GM13976 (cell line): Measurements from ENCODE around the gene SLC25A25.

Experiments used
- DNase-seq: peaks from one replicate; pipeline ENCODE4 v3.0.0; 2012; ENCODE audit warnings: low spot score
- in situ Hi-C: fragments of 300-500 bp; cut with MboI; formaldehyde crosslinking; loops from one replicate; pipeline ENCODE4 v1.12.0; 2022; ENCODE audit warnings: low sequenced_read_pairs, mixed read lengths, inconsistent platforms; ENCODE audit not compliant: unreplicated experiment
- TF ChIP-seq, protein P1 (sequence below): IDR thresholded peaks from 2 replicates; pipeline ENCODE4 v1.5.1; 2012; ENCODE audit warnings: borderline replicate concordance, mild to moderate bottlenecking; ENCODE audit not compliant: insufficient read depth; ENCODE audit errors: extremely low read depth, missing control alignments, control extremely low read depth

The SLC25A25 gene

DNA sequence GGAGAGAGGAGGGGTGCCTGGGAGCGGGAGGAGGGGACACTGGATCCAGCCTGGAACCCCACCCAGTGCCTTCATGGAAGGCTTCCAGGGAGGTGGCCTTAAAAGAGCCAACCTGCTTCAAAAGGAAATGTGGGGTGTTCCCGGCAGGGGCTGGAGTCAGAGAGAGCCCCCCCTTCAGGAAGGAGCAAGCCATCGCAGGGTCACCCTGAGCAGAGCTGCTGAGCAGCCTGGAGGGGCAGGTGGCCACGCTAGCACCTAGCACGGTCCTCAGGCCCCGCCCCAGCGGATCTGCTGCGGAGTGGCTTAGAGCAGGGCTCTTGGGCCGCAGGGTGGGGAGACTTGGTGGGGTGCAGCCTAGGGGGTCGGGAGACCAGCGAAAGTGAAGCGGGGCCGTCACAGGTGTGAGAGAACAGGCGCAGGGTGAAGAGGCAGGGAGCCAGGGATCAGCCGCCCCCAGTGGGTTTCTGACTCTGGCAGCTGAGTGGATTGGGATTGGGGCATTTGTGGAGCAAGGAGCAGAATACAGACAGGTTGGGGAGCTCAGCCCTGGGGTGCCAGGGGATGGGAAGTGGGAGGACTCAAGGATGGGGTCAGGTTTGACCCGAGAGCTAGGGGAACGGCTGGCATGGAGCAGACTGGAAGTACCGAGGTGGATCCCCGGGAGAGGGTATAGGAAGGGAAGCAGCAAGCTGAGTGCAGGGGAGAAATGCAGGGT lies 82.7 kb downstream of the SLC25A25 start:
- TF ChIP-seq, protein P1, sequence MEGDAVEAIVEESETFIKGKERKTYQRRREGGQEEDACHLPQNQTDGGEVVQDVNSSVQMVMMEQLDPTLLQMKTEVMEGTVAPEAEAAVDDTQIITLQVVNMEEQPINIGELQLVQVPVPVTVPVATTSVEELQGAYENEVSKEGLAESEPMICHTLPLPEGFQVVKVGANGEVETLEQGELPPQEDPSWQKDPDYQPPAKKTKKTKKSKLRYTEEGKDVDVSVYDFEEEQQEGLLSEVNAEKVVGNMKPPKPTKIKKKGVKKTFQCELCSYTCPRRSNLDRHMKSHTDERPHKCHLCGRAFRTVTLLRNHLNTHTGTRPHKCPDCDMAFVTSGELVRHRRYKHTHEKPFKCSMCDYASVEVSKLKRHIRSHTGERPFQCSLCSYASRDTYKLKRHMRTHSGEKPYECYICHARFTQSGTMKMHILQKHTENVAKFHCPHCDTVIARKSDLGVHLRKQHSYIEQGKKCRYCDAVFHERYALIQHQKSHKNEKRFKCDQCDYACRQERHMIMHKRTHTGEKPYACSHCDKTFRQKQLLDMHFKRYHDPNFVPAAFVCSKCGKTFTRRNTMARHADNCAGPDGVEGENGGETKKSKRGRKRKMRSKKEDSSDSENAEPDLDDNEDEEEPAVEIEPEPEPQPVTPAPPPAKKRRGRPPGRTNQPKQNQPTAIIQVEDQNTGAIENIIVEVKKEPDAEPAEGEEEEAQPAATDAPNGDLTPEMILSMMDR = no peak
- in situ Hi-C loops = no loop called here
- no peak for DNase-seq

DNA sequence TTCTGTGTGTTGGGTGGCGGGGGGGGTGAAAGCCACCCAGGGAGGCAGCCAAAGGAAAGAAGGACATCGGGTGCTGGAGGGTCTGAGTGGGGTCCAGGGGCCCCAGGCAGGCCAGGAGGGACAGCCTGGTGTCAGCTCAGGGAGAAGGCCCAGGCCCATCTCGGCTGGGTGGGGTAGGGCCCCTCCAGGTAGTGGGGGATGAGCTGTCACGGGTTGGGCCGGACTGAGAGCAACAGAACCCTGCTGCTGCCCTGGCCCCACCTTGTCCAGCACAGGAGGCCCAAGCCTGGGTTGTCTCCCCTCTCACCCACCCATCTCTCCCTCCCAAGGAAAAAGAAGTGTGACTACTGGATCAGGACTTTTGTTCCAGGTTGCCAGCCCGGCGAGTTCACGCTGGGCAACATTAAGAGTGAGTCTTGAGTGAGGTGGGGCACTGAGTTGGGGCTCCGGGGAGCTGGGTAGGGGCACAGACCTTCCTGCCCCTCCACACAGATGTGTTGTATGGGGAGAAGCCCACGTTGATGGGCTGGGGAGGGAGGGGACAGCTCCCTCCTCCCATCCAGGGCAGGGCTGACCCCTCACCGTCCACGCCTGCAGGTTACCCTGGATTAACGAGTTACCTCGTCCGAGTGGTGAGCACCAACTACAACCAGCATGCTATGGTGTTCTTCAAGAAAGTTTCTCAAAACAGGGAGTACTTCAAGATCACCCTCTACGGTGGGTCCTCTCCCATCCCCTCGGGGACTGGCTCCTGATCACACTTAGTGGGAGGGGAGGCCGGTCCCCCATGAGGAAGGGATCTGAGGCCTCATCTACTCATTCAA lies 83.5 kb downstream of the SLC25A25 start:
- TF ChIP-seq, protein P1 = no peak
- in situ Hi-C loops = no loop called here
- no peak for DNase-seq

DNA sequence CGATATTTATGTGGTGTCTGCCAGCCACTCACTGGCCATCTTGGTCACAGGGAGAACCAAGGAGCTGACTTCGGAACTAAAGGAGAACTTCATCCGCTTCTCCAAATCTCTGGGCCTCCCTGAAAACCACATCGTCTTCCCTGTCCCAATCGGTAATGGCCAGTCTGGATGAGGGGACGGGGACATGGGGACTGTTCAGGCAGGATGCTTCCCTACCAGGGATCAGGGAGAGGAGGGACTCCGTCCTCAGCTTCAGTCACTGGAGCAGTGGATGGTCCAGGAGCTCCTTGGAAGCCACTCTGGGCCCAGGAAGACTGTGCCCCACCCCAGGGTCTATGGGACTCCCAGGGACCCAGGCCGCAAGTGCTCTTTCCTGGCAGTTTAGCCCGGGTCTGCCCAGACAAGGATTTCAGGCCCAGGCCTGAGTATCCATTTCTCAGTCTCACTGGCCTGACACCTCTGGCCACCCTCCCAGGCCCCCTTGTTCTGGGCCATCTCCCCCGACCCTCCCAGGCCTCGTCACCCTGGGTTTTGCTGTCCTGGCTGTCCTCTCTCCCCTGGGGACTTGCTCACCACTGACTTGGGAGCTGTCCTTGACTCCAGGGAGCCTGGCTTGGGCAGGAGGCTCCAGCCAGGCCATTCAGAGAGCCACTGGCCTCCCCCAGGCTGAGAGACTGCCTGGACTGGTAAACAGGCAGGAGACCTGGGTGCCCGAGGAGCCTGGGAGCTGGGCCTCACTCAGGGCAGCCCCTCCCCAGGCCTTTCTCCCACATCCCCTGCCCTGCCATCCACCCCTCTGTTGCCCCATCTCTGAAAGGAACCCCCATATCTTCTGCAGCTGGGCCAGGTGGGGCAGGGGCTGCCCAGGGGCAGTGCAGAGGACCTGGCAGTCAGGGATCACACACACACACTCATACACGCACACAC lies 84.4 kb downstream of the SLC25A25 start:
- TF ChIP-seq, protein P1 = no peak
- in situ Hi-C loops = no loop called here
- no peak for DNase-seq

DNA sequence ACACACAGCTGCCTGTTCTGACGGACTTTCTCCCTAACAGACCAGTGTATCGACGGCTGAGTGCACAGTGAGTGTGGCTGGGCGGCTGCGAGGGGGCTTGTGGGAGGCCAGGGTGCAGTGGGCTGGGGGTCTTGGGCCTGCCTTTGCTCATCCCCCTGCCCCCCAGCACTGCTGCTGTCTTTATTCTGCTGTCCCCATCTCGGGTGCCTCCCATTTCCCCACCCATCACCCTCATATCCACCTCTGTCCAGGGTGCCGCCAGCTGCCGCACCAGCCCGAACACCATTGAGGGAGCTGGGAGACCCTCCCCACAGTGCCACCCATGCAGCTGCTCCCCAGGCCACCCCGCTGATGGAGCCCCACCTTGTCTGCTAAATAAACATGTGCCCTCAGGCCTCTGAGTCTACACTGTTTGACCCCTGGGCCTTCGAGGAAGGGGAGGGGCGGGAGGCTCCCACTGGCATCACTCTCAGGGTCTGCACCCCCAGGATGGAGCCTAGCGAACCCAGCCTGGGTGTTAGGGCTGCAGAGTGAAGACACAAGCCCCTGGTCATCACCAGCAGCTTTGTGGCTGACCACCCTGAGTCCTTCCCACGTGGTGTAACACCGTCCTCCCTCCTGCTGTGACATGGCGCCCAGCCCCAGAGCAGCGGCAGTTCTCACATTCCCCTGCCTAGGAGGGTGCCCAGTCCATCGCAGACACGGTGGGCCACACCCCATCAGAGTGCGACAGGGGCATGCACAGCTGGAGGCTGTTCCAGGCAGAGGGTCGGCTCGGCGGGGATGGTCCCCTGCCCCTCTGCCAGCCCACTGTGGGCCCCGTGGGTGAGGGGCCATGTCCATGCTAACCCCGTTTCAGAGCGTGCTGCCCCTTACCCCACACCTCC lies 85.3 kb downstream of the SLC25A25 start:
- in situ Hi-C loops = no loop called here
- no peak for DNase-seq
- TF ChIP-seq, protein P1 = no peak

DNA sequence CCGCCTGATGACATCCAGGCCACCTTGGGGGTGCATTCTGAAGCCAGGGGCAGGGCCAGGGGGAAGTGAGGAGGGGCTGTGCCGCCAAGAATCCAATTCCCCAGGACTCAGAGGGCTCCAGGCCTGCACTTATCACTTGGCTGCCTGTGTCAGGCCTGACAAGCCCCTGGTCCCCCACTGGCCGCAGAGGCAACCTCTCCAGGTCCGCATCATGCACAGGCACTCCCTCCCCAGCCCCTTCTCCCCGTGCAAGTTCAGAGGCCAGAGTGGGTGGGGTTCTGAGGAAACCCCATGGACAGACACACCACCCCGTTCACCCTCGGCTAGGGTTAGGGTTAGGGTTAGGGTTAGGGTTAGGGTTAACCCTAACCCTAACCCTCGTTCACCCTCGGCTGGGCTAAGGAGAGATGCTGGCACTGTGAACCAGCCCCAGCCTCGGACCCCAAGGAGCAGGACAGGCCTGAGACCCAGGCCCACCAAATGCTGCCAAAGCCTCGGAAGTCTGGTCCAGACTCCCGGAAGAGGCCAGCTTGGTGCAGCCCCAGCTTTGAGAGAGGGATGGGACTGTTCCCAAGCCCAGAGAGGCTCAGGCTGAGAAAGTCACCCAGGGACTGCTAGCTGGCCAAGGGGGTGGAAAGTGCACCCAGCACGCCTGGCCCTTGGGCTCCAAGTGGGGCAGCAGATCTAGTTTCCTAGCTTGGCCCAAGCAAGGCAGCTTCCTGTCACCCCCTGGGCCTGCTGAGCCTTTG lies 86.1 kb downstream of the SLC25A25 start:
- no peak for DNase-seq
- in situ Hi-C loops = no loop called here
- TF ChIP-seq, protein P1 = no peak
